H9 (cell line): ENCODE results near the gene KRTAP4-9. TPM values are rescaled to one million over a fixed set of nuclear protein-coding genes. Genes with fewer than 3 reads are reported as not detected.
"Not testable (repeated sequence)": the region's sequence is repeated elsewhere in the genome, so short reads cannot be mapped to it uniquely, and the experiment has no call there.

ENCODE experiments used
- DNase-seq: peaks from one replicate; pipeline ENCODE4 v3.0.0-alpha.2; 2017
- H2AFZ ChIP-seq: one replicate; pipeline ENCODE4 v1.6.1; 2013; ENCODE audit warnings: mild to moderate bottlenecking, low read length, control low read depth, moderate library complexity
- H2AK5ac ChIP-seq: 2 replicates; pipeline ENCODE4 v1.6.1; 2013; ENCODE audit warnings: low read length, control low read depth, mixed read lengths; ENCODE audit not compliant: insufficient read length
- H2BK120ac ChIP-seq: one replicate; pipeline ENCODE4 v1.6.1; 2013; ENCODE audit warnings: low read depth, mild to moderate bottlenecking, low read length, control low read depth, inconsistent platforms; ENCODE audit not compliant: poor library complexity, severe bottlenecking
- H2BK12ac ChIP-seq: 2 replicates; pipeline ENCODE4 v1.6.1; 2013; ENCODE audit warnings: low read length, control low read depth, mixed read lengths, low read depth; ENCODE audit not compliant: insufficient read length
- H2BK15ac ChIP-seq: 2 replicates; pipeline ENCODE4 v1.6.1; 2013; ENCODE audit warnings: low read depth, low read length, control low read depth
- H2BK20ac ChIP-seq: one replicate; pipeline ENCODE4 v1.6.1; 2013; ENCODE audit warnings: low read depth, mild to moderate bottlenecking, low read length, control low read depth, inconsistent platforms; ENCODE audit not compliant: poor library complexity, severe bottlenecking
- H2BK5ac ChIP-seq: 2 replicates; pipeline ENCODE4 v1.6.1; 2013; ENCODE audit warnings: low read length, control low read depth, mixed read lengths; ENCODE audit not compliant: insufficient read length
- H3K14ac ChIP-seq: 2 replicates; pipeline ENCODE4 v1.6.1; 2013; ENCODE audit warnings: low read length, control low read depth; ENCODE audit not compliant: insufficient read depth
- H3K18ac ChIP-seq: 2 replicates; pipeline ENCODE4 v1.6.1; 2013; ENCODE audit warnings: low read depth, mild to moderate bottlenecking, mixed read lengths, low read length, control low read depth; ENCODE audit not compliant: insufficient read length
- H3K23ac ChIP-seq: 2 replicates; pipeline ENCODE4 v1.6.1; 2013; ENCODE audit warnings: low read length, control low read depth, mixed read lengths, low read depth; ENCODE audit not compliant: insufficient read length
- H3K23me2 ChIP-seq: 2 replicates; pipeline ENCODE4 v1.6.1; 2013; ENCODE audit warnings: low read depth, mild to moderate bottlenecking, mixed read lengths, low read length, control low read depth; ENCODE audit not compliant: insufficient read length, poor library complexity, severe bottlenecking
- H3K27ac ChIP-seq: 2 replicates; pipeline ENCODE4 v1.5.1; 2013; ENCODE audit warnings: low read length, control low read depth, mixed read lengths, low read depth; ENCODE audit not compliant: insufficient read length
- H3K27me3 ChIP-seq: 2 replicates; pipeline ENCODE4 v1.6.1; 2013; ENCODE audit warnings: low read length, control low read depth, inconsistent platforms; ENCODE audit not compliant: insufficient read depth
- H3K4ac ChIP-seq: 2 replicates; pipeline ENCODE4 v1.6.1; 2013; ENCODE audit warnings: low read depth, mild to moderate bottlenecking, control low read depth, inconsistent platforms, low read length, moderate library complexity
- H3K4me1 ChIP-seq: 2 replicates; pipeline ENCODE4 v1.6.1; 2013; ENCODE audit warnings: low read length, control low read depth, inconsistent platforms; ENCODE audit not compliant: insufficient read depth
- H3K4me2 ChIP-seq: 2 replicates; pipeline ENCODE4 v1.6.1; 2013; ENCODE audit warnings: low read length, control low read depth, mixed read lengths; ENCODE audit not compliant: insufficient read length, insufficient read depth
- H3K56ac ChIP-seq: 2 replicates; pipeline ENCODE4 v1.6.1; 2013; ENCODE audit warnings: low read depth, mild to moderate bottlenecking, mixed read lengths, low read length, control low read depth; ENCODE audit not compliant: insufficient read length
- H3K79me1 ChIP-seq: 2 replicates; pipeline ENCODE4 v1.6.1; 2013; ENCODE audit warnings: low read depth, mild to moderate bottlenecking, moderate library complexity, low read length, control low read depth, inconsistent platforms; ENCODE audit not compliant: insufficient read depth, poor library complexity, severe bottlenecking
- H3K79me2 ChIP-seq: 2 replicates; pipeline ENCODE4 v1.6.1; 2013; ENCODE audit warnings: low read length, control low read depth, inconsistent platforms; ENCODE audit not compliant: insufficient read depth
- H3K9ac ChIP-seq: 2 replicates; pipeline ENCODE4 v1.6.1; 2013; ENCODE audit warnings: low read length, control low read depth, mixed read lengths; ENCODE audit not compliant: insufficient read length; ENCODE audit errors: extremely low read depth
- H3K9me3 ChIP-seq: one replicate; pipeline ENCODE4 v1.6.1; 2013; ENCODE audit warnings: low read depth, low read length, inconsistent platforms; ENCODE audit not compliant: control insufficient read depth
- H3T11ph ChIP-seq: one replicate; pipeline ENCODE4 v1.6.1; 2013; ENCODE audit warnings: mild to moderate bottlenecking, low read length, control low read depth, inconsistent platforms
- H4K20me1 ChIP-seq: one replicate; pipeline ENCODE4 v1.6.1; 2013; ENCODE audit not compliant: control insufficient read depth, insufficient read length, insufficient read depth
- H4K5ac ChIP-seq: 2 replicates; pipeline ENCODE4 v1.6.1; 2013; ENCODE audit warnings: low read depth, mild to moderate bottlenecking, mixed read lengths, low read length, control low read depth; ENCODE audit not compliant: insufficient read length
- H4K8ac ChIP-seq: replicated peaks from 2 replicates; pipeline ENCODE4 v1.6.1; 2013; ENCODE audit warnings: low read length, control low read depth, mixed read lengths, low read depth; ENCODE audit not compliant: insufficient read length
- H4K91ac ChIP-seq: 2 replicates; pipeline ENCODE4 v1.6.1; 2013; ENCODE audit warnings: low read depth, mild to moderate bottlenecking, moderate library complexity, mixed read lengths, low read length, control low read depth; ENCODE audit not compliant: insufficient read length
- H3K27ac Mint-ChIP-seq, 3 experiments: 2 replicates in 2 of 3; 3 replicates in 1 of 3; pipeline ENCODE4 v1.8.0; 2020 to 2021; ENCODE audit warnings: mixed read lengths in 3 of 3, mild to moderate bottlenecking in 1 of 3, moderate library complexity in 1 of 3
- H3K27me3 Mint-ChIP-seq: 2 replicates; pipeline ENCODE4 v1.8.0; 2021; ENCODE audit warnings: low read depth, mild to moderate bottlenecking, moderate library complexity, mixed read lengths
- H3K36me3 Mint-ChIP-seq, 3 experiments: 2 replicates in 2 of 3; 3 replicates in 1 of 3; pipeline ENCODE4 v1.8.0; 2020 to 2021; ENCODE audit warnings: low read depth in 3 of 3, mixed read lengths in 3 of 3; ENCODE audit not compliant: insufficient read depth in 1 of 3
- H3K4me1 Mint-ChIP-seq, 2 experiments: 2 replicates each; pipeline ENCODE4 v1.8.0; 2020; ENCODE audit warnings: mixed read lengths in 2 of 2
- H3K4me3 Mint-ChIP-seq, 2 experiments: 2 replicates in 1 of 2; 3 replicates in 1 of 2; pipeline ENCODE4 v1.8.0; 2020 to 2021; ENCODE audit warnings: mild to moderate bottlenecking in 2 of 2, mixed read lengths in 2 of 2, moderate library complexity in 1 of 2
- H3K9me3 Mint-ChIP-seq, 2 experiments: 2 replicates in 1 of 2; 3 replicates in 1 of 2; pipeline ENCODE4 v1.8.0; 2020; ENCODE audit warnings: mild to moderate bottlenecking in 2 of 2, mixed read lengths in 2 of 2, moderate library complexity in 1 of 2
- WGBS: extraction: QIAGEN DNeasy Blood & Tissue Kit; methylation state at CpG from one replicate; pipeline ENCODE4 v1.1.7; 2013; ENCODE audit warnings: missing lambda C conversion rate, low lambda C conversion rate, mixed read lengths; ENCODE audit not compliant: insufficient read length; ENCODE audit errors: extremely low coverage; 5-methylcytosine and 5-hydroxymethylcytosine counted together
- total RNA-seq: library from RNA; stranded (reverse); gene quantifications from 2 replicates; pipeline ENCODE4 v1.2.1, GENCODE V29; 2021
- TF ChIP-seq, protein P1 (sequence below): fragments of 200-600 bp; sonication (generic); conservative IDR thresholded peaks from 3 replicates; pipeline ENCODE4 v1.8.0; 2021; ENCODE audit warnings: antibody characterized with exemption, mild to moderate bottlenecking

The KRTAP4-9 gene
- total RNA-seq, 1 experiment from 2014 or later, result not detected

DNA sequence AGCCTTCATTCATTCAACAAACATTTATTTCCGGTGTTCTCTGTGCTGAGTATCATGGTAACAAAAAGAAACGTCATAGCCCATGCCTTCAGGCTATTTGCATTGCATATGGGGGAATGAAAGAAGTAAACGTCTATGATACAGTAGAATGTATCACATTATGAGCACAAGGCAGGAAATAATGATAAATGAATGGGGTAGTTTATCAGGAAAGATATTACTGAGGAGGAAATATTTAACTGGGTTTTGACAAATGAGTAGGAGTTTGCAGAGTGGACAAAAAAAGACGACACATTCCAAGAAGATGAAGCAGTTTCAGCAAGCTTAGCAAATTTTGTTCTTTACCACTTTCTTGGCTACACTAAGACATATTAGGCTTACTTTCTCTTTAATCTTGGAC, 22.6 kb upstream of the KRTAP4-9 start:
- no peak overlapping the region for H3K27ac ChIP-seq
- H2BK120ac ChIP-seq, result no peak overlapping the region
- TF ChIP-seq, protein P1, sequence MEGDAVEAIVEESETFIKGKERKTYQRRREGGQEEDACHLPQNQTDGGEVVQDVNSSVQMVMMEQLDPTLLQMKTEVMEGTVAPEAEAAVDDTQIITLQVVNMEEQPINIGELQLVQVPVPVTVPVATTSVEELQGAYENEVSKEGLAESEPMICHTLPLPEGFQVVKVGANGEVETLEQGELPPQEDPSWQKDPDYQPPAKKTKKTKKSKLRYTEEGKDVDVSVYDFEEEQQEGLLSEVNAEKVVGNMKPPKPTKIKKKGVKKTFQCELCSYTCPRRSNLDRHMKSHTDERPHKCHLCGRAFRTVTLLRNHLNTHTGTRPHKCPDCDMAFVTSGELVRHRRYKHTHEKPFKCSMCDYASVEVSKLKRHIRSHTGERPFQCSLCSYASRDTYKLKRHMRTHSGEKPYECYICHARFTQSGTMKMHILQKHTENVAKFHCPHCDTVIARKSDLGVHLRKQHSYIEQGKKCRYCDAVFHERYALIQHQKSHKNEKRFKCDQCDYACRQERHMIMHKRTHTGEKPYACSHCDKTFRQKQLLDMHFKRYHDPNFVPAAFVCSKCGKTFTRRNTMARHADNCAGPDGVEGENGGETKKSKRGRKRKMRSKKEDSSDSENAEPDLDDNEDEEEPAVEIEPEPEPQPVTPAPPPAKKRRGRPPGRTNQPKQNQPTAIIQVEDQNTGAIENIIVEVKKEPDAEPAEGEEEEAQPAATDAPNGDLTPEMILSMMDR, result no peak
- H2BK15ac ChIP-seq, result no peak overlapping the region
- no peaks in the 10 kb centered on the region; a peak in 1 of 5 replicates for H3K9me3 Mint-ChIP-seq
- H3K36me3 Mint-ChIP-seq, result no peaks in the 10 kb centered on the region
- no peak overlapping the region for H3T11ph ChIP-seq
- H4K8ac ChIP-seq, result no peak overlapping the region
- no peak overlapping the region for H3K4ac ChIP-seq
- no peaks in the 10 kb centered on the region for H3K79me2 ChIP-seq
- no peaks in the 10 kb centered on the region for H4K20me1 ChIP-seq
- no peaks in the 10 kb centered on the region for H3K79me1 ChIP-seq
- no peaks in the 10 kb centered on the region; the same call in 1 of the 2 replicates for H3K27me3 Mint-ChIP-seq
- H2AFZ ChIP-seq, result no peak overlapping the region
- no peak overlapping the region for H3K18ac ChIP-seq
- H2AK5ac ChIP-seq, result no peak overlapping the region
- H3K9me3 ChIP-seq, result no peaks in the 10 kb centered on the region
- no peak overlapping the region for H2BK5ac ChIP-seq
- H3K27me3 ChIP-seq, result no peaks in the 10 kb centered on the region
- no peak overlapping the region for H3K27ac Mint-ChIP-seq
- no peak for DNase-seq
- no peak overlapping the region for H2BK20ac ChIP-seq
- no peak overlapping the region for H3K14ac ChIP-seq
- no CpG with 5 or more reads among the region's 4 CpGs for WGBS
- H3K4me1 ChIP-seq, result no peaks in the 10 kb centered on the region
- H3K9ac ChIP-seq, result no peak overlapping the region
- H3K23me2 ChIP-seq, result no peaks in the 10 kb centered on the region
- no peak overlapping the region for H3K4me2 ChIP-seq
- H3K56ac ChIP-seq, result no peak overlapping the region
- no peak overlapping the region for H2BK12ac ChIP-seq
- no peak overlapping the region for H3K23ac ChIP-seq
- H4K5ac ChIP-seq, result no peak overlapping the region
- H3K4me1 Mint-ChIP-seq, result peaks cover 9 to 12% of the 10 kb centered on the region in 2 experiments
- no peak overlapping the region for H3K4me3 Mint-ChIP-seq
- no peak overlapping the region for H4K91ac ChIP-seq

DNA sequence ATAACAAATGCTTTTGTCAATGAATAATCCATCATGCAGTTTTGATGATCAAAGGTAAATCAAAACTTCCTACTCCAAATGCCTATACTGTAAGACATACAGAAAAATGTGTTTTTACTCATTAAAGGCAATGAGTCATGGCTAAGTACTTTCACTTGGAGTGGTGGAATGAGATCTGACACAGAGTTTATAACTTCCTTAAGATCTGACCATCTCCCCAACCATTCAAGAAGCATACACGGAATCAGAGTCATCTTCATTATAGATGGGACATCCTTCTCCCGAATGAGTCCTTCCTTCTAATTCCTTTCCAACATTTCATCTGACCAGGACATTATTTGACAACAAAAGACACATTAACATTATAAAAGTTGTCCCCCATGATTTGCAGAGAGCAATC, 21.8 kb upstream of the KRTAP4-9 start:
- not testable (repeated sequence) for H2BK12ac ChIP-seq, H3K18ac ChIP-seq, H4K8ac ChIP-seq, H3K36me3 Mint-ChIP-seq, H3K79me2 ChIP-seq, H3K27ac Mint-ChIP-seq, H3K27ac ChIP-seq, DNase-seq, H3K9ac ChIP-seq, H4K91ac ChIP-seq, H3K9me3 ChIP-seq, H2BK5ac ChIP-seq, H3K56ac ChIP-seq, H2AK5ac ChIP-seq, H3K4ac ChIP-seq, H2BK20ac ChIP-seq, H3K14ac ChIP-seq, H3K27me3 Mint-ChIP-seq, H4K20me1 ChIP-seq, H3K23ac ChIP-seq, H3K23me2 ChIP-seq, H3K4me1 ChIP-seq, H3K79me1 ChIP-seq, H2AFZ ChIP-seq, H4K5ac ChIP-seq, H3K4me3 Mint-ChIP-seq, H3T11ph ChIP-seq, H2BK120ac ChIP-seq, H3K4me2 ChIP-seq, H3K27me3 ChIP-seq, H3K9me3 Mint-ChIP-seq, H2BK15ac ChIP-seq
- H3K4me1 Mint-ChIP-seq, result peaks cover 12 to 17% of the 10 kb centered on the region in 2 experiments
- no CpG with 5 or more reads among the region's 2 CpGs for WGBS
